Measurements from ENCODE around the gene ATP6V1C2.

GRCh38 chr2:10700078-10700803 is 21.2 kb upstream of the ATP6V1C2 start:
- no peak for TF ChIP-seq CTCF (conservative IDR thresholded peaks at IDR 0.05)
- no peak for TF ChIP-seq ZFX (IDR thresholded peaks at IDR 0.05)
